ENCODE measurements around the gene NFASC.

Gene NFASC

DNA sequence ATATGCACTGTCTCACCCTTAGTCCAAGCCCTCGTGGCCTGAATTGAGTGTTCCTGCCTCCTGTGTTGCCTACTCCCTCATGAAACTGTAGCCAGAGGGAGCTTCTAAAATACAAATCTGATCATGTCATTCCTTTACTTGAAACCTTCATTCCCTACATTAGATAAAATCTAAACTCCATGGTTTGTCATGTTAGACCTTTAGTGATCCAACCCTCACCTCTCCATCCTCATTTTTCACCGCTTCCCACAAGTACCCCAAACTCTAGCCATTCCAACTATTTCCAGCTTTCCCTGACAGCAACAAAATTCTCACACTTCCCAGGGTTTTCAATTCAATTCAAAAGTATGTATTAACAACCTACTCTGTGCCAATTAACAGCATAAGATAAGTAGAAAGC lies 154.0 kb downstream of the NFASC start:
- no peak for DNase-seq (ENCODE audit: extremely low read depth, insufficient read length)
- Histone ChIP-seq H3K4me3 (replicated peaks; ENCODE audit: low read depth, low read length) (no peak overlapping the region), H3K36me3 (ENCODE audit: control insufficient read depth, insufficient read depth, low read length) (no peaks in the 10 kb centered on the region), H3K27me3 (replicated peaks; ENCODE audit: control insufficient read depth, insufficient read depth, low read length) (peaks cover 2% of the 10 kb centered on the region; the same call in 1 of the 2 replicates)
- TF ChIP-seq, protein P1, sequence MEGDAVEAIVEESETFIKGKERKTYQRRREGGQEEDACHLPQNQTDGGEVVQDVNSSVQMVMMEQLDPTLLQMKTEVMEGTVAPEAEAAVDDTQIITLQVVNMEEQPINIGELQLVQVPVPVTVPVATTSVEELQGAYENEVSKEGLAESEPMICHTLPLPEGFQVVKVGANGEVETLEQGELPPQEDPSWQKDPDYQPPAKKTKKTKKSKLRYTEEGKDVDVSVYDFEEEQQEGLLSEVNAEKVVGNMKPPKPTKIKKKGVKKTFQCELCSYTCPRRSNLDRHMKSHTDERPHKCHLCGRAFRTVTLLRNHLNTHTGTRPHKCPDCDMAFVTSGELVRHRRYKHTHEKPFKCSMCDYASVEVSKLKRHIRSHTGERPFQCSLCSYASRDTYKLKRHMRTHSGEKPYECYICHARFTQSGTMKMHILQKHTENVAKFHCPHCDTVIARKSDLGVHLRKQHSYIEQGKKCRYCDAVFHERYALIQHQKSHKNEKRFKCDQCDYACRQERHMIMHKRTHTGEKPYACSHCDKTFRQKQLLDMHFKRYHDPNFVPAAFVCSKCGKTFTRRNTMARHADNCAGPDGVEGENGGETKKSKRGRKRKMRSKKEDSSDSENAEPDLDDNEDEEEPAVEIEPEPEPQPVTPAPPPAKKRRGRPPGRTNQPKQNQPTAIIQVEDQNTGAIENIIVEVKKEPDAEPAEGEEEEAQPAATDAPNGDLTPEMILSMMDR (IDR thresholded peaks at IDR 0.05; ENCODE audit: insufficient read depth, low read length, poor library complexity, severe bottlenecking) = no peak

DNA sequence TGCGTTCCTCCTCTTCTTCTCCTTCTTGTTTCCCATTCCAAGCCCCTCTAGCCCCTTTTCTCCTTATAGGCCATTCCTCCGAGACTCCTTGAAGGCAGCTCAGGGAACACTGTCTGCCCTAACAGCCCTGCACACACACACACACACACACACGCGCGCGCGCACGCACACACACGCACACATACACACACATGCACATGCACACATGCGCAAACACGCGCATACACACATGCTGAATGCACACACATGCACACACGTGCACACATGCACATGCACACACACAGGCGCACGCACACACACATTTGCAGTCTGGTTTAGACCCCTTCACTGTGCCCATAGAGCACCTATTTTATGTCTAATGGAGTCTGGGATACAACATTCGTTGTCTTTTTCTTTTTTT lies 154.6 kb downstream of the NFASC start:
- no peaks in the 10 kb centered on the region for H3K36me3 ChIP-seq (ENCODE audit: control insufficient read depth, insufficient read depth, low read length)
- DNase-seq (ENCODE audit: extremely low read depth, insufficient read length) = no peak
- peaks cover 2% of the 10 kb centered on the region; the same call in 1 of the 2 replicates for H3K27me3 ChIP-seq (replicated peaks; ENCODE audit: control insufficient read depth, insufficient read depth, low read length)
- no peak overlapping the region for H3K4me3 ChIP-seq (replicated peaks; ENCODE audit: low read depth, low read length)
- TF ChIP-seq, protein P1 (IDR thresholded peaks at IDR 0.05; ENCODE audit: insufficient read depth, low read length, poor library complexity, severe bottlenecking) = no peak

DNA sequence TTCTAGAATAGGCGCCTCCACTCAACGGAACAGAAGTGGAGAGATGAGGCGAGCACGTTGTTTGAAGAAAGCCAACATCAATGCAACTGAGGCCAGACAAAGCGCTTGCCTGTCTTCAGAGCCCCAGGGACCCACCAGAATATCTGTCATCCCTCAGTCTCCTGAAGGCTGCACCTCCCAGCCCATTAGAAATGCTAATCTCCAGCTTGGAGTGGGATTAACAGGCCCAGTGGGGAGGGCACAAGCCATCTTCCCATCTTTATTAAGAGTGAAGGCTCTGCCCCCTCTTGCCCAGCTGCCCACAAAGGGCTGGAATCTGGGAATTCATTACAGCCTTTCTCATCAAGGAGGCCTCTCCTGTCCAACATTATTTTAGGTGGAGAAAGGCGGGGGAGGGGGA lies 155.5 kb downstream of the NFASC start:
- DNase-seq (ENCODE audit: extremely low read depth, insufficient read length) = no peak
- H3K4me3 ChIP-seq (replicated peaks; ENCODE audit: low read depth, low read length) = no peak overlapping the region
- H3K36me3 ChIP-seq (ENCODE audit: control insufficient read depth, insufficient read depth, low read length) = no peaks in the 10 kb centered on the region
- peaks cover under 1% of the 10 kb centered on the region for H3K27me3 ChIP-seq (replicated peaks; ENCODE audit: control insufficient read depth, insufficient read depth, low read length)
- TF ChIP-seq, protein P1 (IDR thresholded peaks at IDR 0.05; ENCODE audit: insufficient read depth, low read length, poor library complexity, severe bottlenecking) = no peak

DNA sequence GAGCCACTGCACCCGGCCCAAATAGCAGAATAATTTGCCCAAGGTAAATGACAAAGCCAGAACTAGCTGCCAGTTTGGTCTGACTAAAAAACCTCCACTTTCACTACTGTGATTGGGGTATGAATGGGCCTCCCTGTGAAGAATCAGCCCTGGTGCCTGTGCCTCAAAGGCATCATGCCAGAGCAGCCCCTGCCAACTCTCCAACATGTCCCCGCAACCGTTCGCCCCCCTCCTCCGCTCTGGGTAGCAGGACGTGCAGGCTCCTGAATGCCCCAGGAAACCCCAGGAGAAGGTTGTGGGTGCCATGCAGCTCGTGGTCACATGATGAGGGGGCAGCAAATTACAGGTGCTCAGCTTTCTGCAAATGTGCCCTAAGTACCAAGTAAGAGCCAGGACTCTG lies 157.7 kb downstream of the NFASC start:
- TF ChIP-seq, protein P1 (IDR thresholded peaks at IDR 0.05; ENCODE audit: insufficient read depth, low read length, poor library complexity, severe bottlenecking) = no peak
- no peak for DNase-seq (ENCODE audit: extremely low read depth, insufficient read length)
- Histone ChIP-seq H3K36me3 (ENCODE audit: control insufficient read depth, insufficient read depth, low read length) (no peaks in the 10 kb centered on the region), H3K27me3 (replicated peaks; ENCODE audit: control insufficient read depth, insufficient read depth, low read length) (no peaks in the 10 kb centered on the region; the same call in 1 of the 2 replicates), H3K4me3 (replicated peaks; ENCODE audit: low read depth, low read length) (no peak overlapping the region)

DNA sequence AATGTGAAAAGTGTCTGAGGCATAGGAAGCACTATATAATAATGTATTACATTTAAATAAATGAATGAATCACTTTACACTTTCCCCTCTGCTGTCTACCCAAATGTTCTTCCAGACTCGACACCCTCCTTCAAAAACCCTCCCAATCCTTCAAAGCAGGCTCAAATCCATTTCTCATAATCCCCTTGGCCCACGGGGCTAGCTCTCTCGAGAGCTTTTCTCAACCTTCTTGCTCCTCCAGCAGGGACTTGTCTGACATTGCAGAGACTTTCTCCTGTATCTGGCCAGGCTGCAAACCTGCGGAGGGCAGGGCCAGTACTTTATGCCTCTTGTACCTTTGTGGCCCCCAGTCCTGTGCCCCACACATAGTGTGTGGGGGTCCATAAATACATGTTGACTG lies 158.3 kb downstream of the NFASC start:
- DNase-seq (ENCODE audit: extremely low read depth, insufficient read length) = no peak
- Histone ChIP-seq H3K27me3 (replicated peaks; ENCODE audit: control insufficient read depth, insufficient read depth, low read length) (no peaks in the 10 kb centered on the region; the same call in 1 of the 2 replicates), H3K36me3 (ENCODE audit: control insufficient read depth, insufficient read depth, low read length) (no peaks in the 10 kb centered on the region), H3K4me3 (replicated peaks; ENCODE audit: low read depth, low read length) (no peak overlapping the region)
- TF ChIP-seq, protein P1 (IDR thresholded peaks at IDR 0.05; ENCODE audit: insufficient read depth, low read length, poor library complexity, severe bottlenecking) = no peak

DNA sequence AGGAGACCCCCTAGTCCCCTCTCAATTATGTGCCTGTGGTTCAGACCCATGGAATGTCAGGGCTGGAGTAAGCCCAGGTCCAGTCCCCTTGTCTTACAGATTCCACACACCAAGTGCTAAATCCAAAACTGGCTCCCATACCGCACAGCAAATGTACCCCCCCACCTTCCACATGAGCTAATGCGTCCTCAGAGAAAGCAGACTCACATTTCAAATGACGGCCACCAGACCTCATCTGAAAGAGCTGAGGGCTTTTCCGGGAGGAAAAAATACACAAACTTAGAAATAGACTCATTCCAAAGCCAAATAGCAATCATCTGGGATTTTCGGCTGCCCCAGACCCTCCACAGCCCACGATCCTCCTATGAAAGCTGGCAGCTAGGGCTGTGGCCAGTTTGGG lies 159.6 kb downstream of the NFASC start:
- H3K36me3 ChIP-seq (ENCODE audit: control insufficient read depth, insufficient read depth, low read length) = no peaks in the 10 kb centered on the region
- TF ChIP-seq, protein P1 (IDR thresholded peaks at IDR 0.05; ENCODE audit: insufficient read depth, low read length, poor library complexity, severe bottlenecking) = no peak

More for the DNA sequence above, 159.6 kb downstream of the NFASC start:
- DNase-seq (ENCODE audit: extremely low read depth, insufficient read length) = no peak
- Histone ChIP-seq H3K27me3 (replicated peaks; ENCODE audit: control insufficient read depth, insufficient read depth, low read length) (no peaks in the 10 kb centered on the region; the same call in 1 of the 2 replicates), H3K4me3 (replicated peaks; ENCODE audit: low read depth, low read length) (no peak overlapping the region)
